ENCODE measurements around the gene PHC2.

DNA sequence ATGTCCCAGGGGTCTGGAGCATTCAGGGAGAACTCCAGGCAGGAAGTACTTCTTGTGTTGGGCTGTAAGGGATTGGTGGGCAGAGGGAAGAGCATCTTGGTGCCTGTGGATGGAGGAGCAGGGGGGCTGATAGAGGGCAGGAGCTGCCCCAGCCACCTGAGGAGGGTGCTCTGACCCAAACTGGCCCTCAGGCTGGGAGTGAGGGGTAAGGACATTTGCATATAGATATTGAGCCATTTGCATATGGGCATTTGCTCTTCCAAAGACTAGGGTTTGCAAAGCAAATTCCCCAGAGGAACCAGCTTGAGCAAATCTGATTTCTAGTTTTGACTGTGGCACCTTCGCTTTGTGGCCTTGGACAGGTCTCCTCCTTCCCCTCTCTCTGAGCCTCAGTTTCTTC is 156.4 kb downstream of the PHC2 start:
- TF ChIP-seq, protein P1, sequence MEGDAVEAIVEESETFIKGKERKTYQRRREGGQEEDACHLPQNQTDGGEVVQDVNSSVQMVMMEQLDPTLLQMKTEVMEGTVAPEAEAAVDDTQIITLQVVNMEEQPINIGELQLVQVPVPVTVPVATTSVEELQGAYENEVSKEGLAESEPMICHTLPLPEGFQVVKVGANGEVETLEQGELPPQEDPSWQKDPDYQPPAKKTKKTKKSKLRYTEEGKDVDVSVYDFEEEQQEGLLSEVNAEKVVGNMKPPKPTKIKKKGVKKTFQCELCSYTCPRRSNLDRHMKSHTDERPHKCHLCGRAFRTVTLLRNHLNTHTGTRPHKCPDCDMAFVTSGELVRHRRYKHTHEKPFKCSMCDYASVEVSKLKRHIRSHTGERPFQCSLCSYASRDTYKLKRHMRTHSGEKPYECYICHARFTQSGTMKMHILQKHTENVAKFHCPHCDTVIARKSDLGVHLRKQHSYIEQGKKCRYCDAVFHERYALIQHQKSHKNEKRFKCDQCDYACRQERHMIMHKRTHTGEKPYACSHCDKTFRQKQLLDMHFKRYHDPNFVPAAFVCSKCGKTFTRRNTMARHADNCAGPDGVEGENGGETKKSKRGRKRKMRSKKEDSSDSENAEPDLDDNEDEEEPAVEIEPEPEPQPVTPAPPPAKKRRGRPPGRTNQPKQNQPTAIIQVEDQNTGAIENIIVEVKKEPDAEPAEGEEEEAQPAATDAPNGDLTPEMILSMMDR (conservative IDR thresholded peaks at IDR 0.05; ENCODE audit: low read length): no peak
- TF ChIP-seq EZH2phosphoT487 (IDR thresholded peaks at IDR 0.05; ENCODE audit: borderline replicate concordance, low read depth, low read length): no peak

All from OCI-LY7 (cell line).